ENCODE measurements around the gene LIN37.

DNA sequence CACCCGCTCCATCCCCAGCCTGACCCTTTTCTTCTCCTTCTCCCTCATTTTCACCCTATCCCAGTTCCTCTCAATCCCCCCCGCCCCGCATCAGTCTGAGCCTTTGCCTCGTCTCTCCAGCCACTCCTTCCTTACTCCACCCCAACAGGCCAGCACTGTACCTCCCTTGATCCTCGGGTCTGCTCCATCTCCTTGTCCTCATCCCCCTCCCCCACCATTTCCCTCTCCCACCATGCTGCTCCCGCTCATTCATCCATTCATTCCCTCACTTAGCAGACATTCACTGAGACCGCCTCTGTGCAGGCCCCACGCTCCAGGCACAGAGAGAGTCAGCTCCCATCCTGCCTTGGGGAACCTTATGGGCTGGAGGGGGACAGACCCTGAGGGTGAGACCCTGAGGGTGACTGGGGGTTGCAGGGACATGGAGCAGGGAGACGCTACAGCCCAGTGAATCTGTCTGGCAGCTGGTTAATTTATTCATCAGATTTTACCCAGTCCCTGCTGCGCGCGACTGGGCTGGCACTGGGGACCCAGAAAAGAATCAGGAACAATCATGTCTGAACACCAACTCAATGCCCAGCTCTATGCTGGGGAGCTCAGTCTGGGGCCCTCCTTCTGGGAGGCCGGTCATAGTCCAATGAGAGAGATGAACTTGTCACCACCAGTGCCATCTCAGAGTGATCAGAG is 27.9 kb downstream of the LIN37 start:
- TF ChIP-seq, protein P1, sequence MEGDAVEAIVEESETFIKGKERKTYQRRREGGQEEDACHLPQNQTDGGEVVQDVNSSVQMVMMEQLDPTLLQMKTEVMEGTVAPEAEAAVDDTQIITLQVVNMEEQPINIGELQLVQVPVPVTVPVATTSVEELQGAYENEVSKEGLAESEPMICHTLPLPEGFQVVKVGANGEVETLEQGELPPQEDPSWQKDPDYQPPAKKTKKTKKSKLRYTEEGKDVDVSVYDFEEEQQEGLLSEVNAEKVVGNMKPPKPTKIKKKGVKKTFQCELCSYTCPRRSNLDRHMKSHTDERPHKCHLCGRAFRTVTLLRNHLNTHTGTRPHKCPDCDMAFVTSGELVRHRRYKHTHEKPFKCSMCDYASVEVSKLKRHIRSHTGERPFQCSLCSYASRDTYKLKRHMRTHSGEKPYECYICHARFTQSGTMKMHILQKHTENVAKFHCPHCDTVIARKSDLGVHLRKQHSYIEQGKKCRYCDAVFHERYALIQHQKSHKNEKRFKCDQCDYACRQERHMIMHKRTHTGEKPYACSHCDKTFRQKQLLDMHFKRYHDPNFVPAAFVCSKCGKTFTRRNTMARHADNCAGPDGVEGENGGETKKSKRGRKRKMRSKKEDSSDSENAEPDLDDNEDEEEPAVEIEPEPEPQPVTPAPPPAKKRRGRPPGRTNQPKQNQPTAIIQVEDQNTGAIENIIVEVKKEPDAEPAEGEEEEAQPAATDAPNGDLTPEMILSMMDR (IDR thresholded peaks at IDR 0.05 in 4 of 5, conservative IDR thresholded peaks at IDR 0.05 in 1 of 5): no peak
- TF ChIP-seq POLR2A (IDR thresholded peaks at IDR 0.05): no peak
